Heart left ventricle (tissue), 13 donors: Measurements from ENCODE around the gene SIRT5.
A peak's percentile ranks its signal among the peaks of the same experiment; 100 is the strongest.

Source experiments
- CTCF ChIP-seq, 12 donors: fragments of 200-600 bp; sonication (generic) in 4 of 12; IDR thresholded peaks; one replicate each; pipeline versions ENCODE4 v1.5.0 to v1.8.0; 2018 to 2022; ENCODE audit warnings: antibody characterized with exemption in 12 of 12, mild to moderate bottlenecking in 5 of 12
- POLR2A ChIP-seq, 2 donors: fragments of 450-650 bp; IDR thresholded peaks; one replicate each; pipeline ENCODE4 v1.6.1; 2017; ENCODE audit warnings: antibody characterized with exemption in 2 of 2, mild to moderate bottlenecking in 2 of 2, moderate library complexity in 2 of 2
- donor health status: ischemic (EF 13 %, LVEDD 7.1; RV severe dilation, severe dysfunction).
- donor health status: DM: no; HTN: yes; CAD: no.
- donor health status: DM: no; HTN: no; CAD: no.
- donor health status: ischemic (EF 25% LVEDD 6.9; RV normal size, moderate dysfunction).
- donor health status: ischemic (EF 25% LVEDD 5.7; RV mildly dilated, moderate dysfunction).
- donor health status: ischemic (EF 35%, LVEDD 5.7; RV mildly dilated, moderate dysfunction).
- donor health status: nonischemic (EF 11% LVEDD 7.7; RV severe dilation, severe dysfunction).
- donor health status: DM: yes; HTN: yes; CAD: no.
- donor health status: PGD.
- donor health status: ischemic (EF 29% LVEDD 5.4; RV normal size, mild dysfunction).
- donor health status: nonischemic (EF 23%, LVEDD 6.1; RV moderate dilation, normal function).

- TF ChIP-seq CTCF (IDR thresholded peaks at IDR 0.05) (peak; percentile 83 to 99 (median 92)), POLR2A (IDR thresholded peaks at IDR 0.05) (peak in 1 of 2 donors; percentile 72)
Measured at GRCh38 chr6:13614926-13615791, 40.8 kb downstream of the SIRT5 start, which contains the start of gene NOL7.
